Thymus (tissue), 11 donors: ENCODE results near the gene FABP7. TPM values are rescaled to one million over a fixed set of nuclear protein-coding genes. Genes with fewer than 3 reads are reported as not detected.

Experiments used
- DNase-seq, 9 donors: peaks; one replicate each; pipeline ENCODE4 v3.0.0-alpha.2; 2013; ENCODE audit warnings: low spot score in 9 of 9, low read depth in 6 of 9, missing footprints in 1 of 9
- H3K27ac ChIP-seq, 2 donors: one replicate each; pipeline ENCODE4 v1.5.1; 2013; ENCODE audit warnings: control low read depth in 1 of 2, low read depth in 1 of 2, low read length in 1 of 2, mild to moderate bottlenecking in 1 of 2, moderate library complexity in 1 of 2
- H3K27me3 ChIP-seq, 2 donors: one replicate each; pipeline ENCODE4 v1.5.1; 2013; ENCODE audit warnings: low read length in 1 of 2; ENCODE audit not compliant: control insufficient read depth in 2 of 2, insufficient read depth in 1 of 2
- H3K36me3 ChIP-seq, 2 donors: one replicate each; pipeline ENCODE4 v1.5.1; 2013; ENCODE audit warnings: low read length in 1 of 2, mild to moderate bottlenecking in 1 of 2, moderate library complexity in 1 of 2; ENCODE audit not compliant: control insufficient read depth in 2 of 2, insufficient read depth in 2 of 2
- H3K4me1 ChIP-seq, 2 donors: one replicate each; pipeline ENCODE4 v1.5.1; 2013; ENCODE audit warnings: low read length in 2 of 2; ENCODE audit not compliant: control insufficient read depth in 2 of 2, insufficient read depth in 2 of 2
- H3K4me3 ChIP-seq, 2 donors: one replicate each; pipeline ENCODE4 v1.5.1; 2013; ENCODE audit warnings: low read length in 2 of 2, control low read depth in 1 of 2, mild to moderate bottlenecking in 1 of 2
- H3K9me3 ChIP-seq, 2 donors: one replicate each; pipeline ENCODE4 v1.5.1; 2013; ENCODE audit warnings: low read length in 1 of 2, mild to moderate bottlenecking in 1 of 2; ENCODE audit not compliant: control insufficient read depth in 2 of 2, insufficient read depth in 1 of 2
- WGBS: extraction: QIAGEN DNeasy Blood & Tissue Kit; methylation state at CpG from one replicate; pipeline ENCODE4 v1.1.7; 2013; 5-methylcytosine and 5-hydroxymethylcytosine counted together
- polyA plus RNA-seq: library from polyadenylated mRNA; stranded (reverse); fragments of 200-250 nt; gene quantifications from one replicate; pipeline ENCODE4 v1.2.3, GENCODE V29; 2013
- total RNA-seq: library from RNA; stranded (reverse); fragments of 120-200 nt; gene quantifications from one replicate; pipeline ENCODE4 v1.2.4, GENCODE V29; 2013
- donor health status: healthy.

FABP7 gene
- total and polyA plus RNA-seq, 2 donors = 1.9 to 7.1 TPM

- no peaks in the 10 kb centered on the region for H3K36me3 ChIP-seq
- no peaks in the 10 kb centered on the region for H3K27me3 ChIP-seq
- no peak for DNase-seq
- no peak overlapping the region for H3K4me3 ChIP-seq
- no peaks in the 10 kb centered on the region for H3K9me3 ChIP-seq
- no peak overlapping the region for H3K27ac ChIP-seq
- 92% methylated on average over 6 of the region's 6 CpGs for WGBS
- no peaks in the 10 kb centered on the region for H3K4me1 ChIP-seq
Observed at GRCh38 chr6:122798099-122798641, 18.7 kb downstream of the FABP7 start.

DNA sequence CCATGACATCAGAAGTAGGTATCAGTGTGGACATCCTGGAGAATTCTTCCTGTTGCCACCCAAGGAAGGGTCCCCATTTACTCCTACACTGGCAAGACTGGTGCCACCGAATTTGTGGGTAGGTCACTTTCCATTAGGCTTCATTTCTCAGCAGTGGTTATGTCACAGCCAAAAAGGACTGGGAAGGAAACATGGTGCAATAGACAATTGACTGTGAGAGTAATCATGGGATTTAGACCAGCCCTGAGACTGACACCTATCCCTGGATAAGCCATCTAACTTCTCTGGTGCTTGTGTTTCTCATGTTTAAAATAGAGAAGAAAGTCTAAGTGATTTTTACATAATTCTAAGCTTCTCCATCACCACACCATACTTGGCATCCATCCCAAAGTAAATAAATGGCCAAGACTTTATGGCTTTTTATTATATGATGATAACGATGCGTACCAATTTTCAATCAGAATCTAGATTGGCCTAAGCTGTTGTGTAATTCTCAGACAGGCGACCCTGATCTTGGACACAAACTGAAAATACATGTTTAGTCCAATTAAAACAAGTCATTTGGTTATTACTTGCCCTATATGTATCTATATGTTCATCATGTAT lies 19.7 kb downstream of the FABP7 start:
- DNase-seq = no peak
- no peaks in the 10 kb centered on the region for H3K27me3 ChIP-seq
- no peaks in the 10 kb centered on the region for H3K4me1 ChIP-seq
- H3K4me3 ChIP-seq = no peak overlapping the region
- H3K36me3 ChIP-seq = no peaks in the 10 kb centered on the region
- whole genome bisulfite sequencing = 95% methylated on average over 4 of the region's 4 CpGs
- no peaks in the 10 kb centered on the region for H3K9me3 ChIP-seq
- H3K27ac ChIP-seq = no peak overlapping the region

GRCh38 chr6:122799916-122800686 lies 20.6 kb downstream of the FABP7 start:
- 93% methylated on average over 5 of the region's 5 CpGs for WGBS
- DNase-seq = no peak

GRCh38 chr6:122800906-122801305 lies 21.4 kb downstream of the FABP7 start:
- Histone ChIP-seq H3K9me3 (no peaks in the 10 kb centered on the region), H3K4me1 (no peaks in the 10 kb centered on the region), H3K36me3 (no peaks in the 10 kb centered on the region), H3K27ac (no peak overlapping the region), H3K4me3 (no peak overlapping the region), H3K27me3 (no peaks in the 10 kb centered on the region)
- no peak for DNase-seq
- 91% methylated on average over 3 of the region's 3 CpGs for WGBS

More at GRCh38 chr6:122799916-122800686, 20.6 kb downstream of the FABP7 start:
- Histone ChIP-seq H3K4me3 (no peak overlapping the region), H3K4me1 (no peaks in the 10 kb centered on the region), H3K36me3 (no peaks in the 10 kb centered on the region), H3K9me3 (no peaks in the 10 kb centered on the region), H3K27me3 (no peaks in the 10 kb centered on the region), H3K27ac (no peak overlapping the region)

DNA sequence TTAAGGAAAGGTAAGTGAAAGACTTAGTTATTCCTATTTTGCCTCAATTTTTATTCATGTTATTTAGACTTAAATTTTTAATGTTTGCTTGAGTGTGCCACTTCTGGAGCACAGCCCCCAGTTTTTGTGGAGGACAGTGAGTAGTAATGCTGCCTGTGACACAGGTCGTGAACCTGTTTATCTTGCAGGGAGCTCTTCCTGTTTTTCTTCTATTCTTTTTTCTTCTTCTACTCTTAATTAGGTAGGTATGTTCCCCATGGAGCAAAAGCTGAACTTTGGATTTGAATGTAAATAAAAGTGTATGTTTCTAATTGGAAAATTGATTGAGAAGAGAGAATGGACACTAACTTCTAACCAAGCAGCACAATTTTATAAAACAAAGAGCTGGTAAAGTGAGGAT lies 21.9 kb downstream of the FABP7 start:
- H3K36me3 ChIP-seq = no peaks in the 10 kb centered on the region
- H3K27me3 ChIP-seq = no peaks in the 10 kb centered on the region
- no peak overlapping the region for H3K4me3 ChIP-seq
- H3K4me1 ChIP-seq = no peaks in the 10 kb centered on the region
- WGBS = 91% methylated on average over 1 of the region's 1 CpG
- DNase-seq = no peak
- H3K27ac ChIP-seq = no peak overlapping the region
- H3K9me3 ChIP-seq = no peaks in the 10 kb centered on the region

GRCh38 chr6:122803171-122803661 lies 23.7 kb downstream of the FABP7 start:
- H3K9me3 ChIP-seq = no peaks in the 10 kb centered on the region
- H3K36me3 ChIP-seq = no peaks in the 10 kb centered on the region
- H3K4me1 ChIP-seq = no peaks in the 10 kb centered on the region
- whole genome bisulfite sequencing = 58% methylated on average over 4 of the region's 4 CpGs
- no peak for DNase-seq
- no peaks in the 10 kb centered on the region for H3K27me3 ChIP-seq
- H3K27ac ChIP-seq = no peak overlapping the region
- no peak overlapping the region for H3K4me3 ChIP-seq

DNA sequence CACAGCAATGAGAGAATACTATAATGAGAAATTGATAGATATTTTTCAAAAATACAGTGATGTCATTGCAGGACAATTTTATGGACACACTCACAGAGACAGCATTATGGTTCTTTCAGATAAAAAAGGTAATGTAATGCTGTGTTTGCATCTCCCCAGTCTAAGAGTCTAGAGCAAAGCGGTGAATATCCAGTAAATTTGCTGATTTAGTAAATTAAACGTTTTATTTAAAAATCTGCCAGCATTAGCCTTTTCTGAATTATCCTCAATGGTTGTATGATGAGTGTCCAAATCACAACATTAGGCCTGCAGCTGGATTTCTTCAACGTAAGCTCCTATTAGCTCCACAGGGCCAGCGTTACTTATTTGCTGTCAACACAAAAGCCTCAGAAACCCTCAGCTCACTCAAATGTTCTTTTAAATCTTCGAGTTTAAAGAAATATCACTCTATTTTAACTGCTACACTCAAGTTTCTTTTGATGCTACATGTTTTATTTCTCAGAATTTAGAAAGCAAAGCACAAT lies 25.5 kb downstream of the FABP7 start:
- no peaks in the 10 kb centered on the region for H3K9me3 ChIP-seq
- no peaks in the 10 kb centered on the region for H3K36me3 ChIP-seq
- no peaks in the 10 kb centered on the region for H3K27me3 ChIP-seq
- H3K27ac ChIP-seq = no peak overlapping the region
- DNase-seq = no peak
- no peaks in the 10 kb centered on the region for H3K4me1 ChIP-seq
- WGBS = 88% methylated on average over 5 of the region's 5 CpGs
- no peak overlapping the region for H3K4me3 ChIP-seq

- H3K27me3 ChIP-seq = no peaks in the 10 kb centered on the region
- DNase-seq = no peak
- H3K9me3 ChIP-seq = no peaks in the 10 kb centered on the region
- no peak overlapping the region for H3K4me3 ChIP-seq
- H3K4me1 ChIP-seq = no peaks in the 10 kb centered on the region
- H3K36me3 ChIP-seq = no peaks in the 10 kb centered on the region
- 88% methylated on average over 2 of the region's 2 CpGs for WGBS
- H3K27ac ChIP-seq = no peak overlapping the region
Observed at GRCh38 chr6:122806291-122806690, 26.8 kb downstream of the FABP7 start.
